ENCODE data around the gene RABGAP1L.
"Not testable (repeated sequence)": the region's sequence is repeated elsewhere in the genome, so short reads cannot be mapped to it uniquely, and the experiment has no call there.

Gene RABGAP1L

GRCh38 chr1:174204697-174205308 lies 45.5 kb downstream of the RABGAP1L start:
- no peak for DNase-seq

- DNase-seq, result no peak
These were observed 47.0 kb downstream of the RABGAP1L start for GRCh38 chr1:174206148-174206836.

GRCh38 chr1:174209347-174210187 lies 50.2 kb downstream of the RABGAP1L start:
- DNase-seq, result no peak

- DNase-seq, result no peak
These were observed 52.2 kb downstream of the RABGAP1L start for GRCh38 chr1:174211486-174211885.

GRCh38 chr1:174215766-174216165 lies 56.4 kb downstream of the RABGAP1L start:
- no peak for DNase-seq

GRCh38 chr1:174217248-174217647 lies 57.9 kb downstream of the RABGAP1L start:
- DNase-seq, result no peak

GRCh38 chr1:174217787-174218574 lies 58.7 kb downstream of the RABGAP1L start:
- peak; percentile 24 for DNase-seq

- DNase-seq, result no peak
These were observed 59.7 kb downstream of the RABGAP1L start for GRCh38 chr1:174218983-174219382.

GRCh38 chr1:174219606-174220370 lies 60.5 kb downstream of the RABGAP1L start:
- DNase-seq, result no peak

- DNase-seq, result no peak
These were observed 62.4 kb downstream of the RABGAP1L start for GRCh38 chr1:174221681-174222080.

- no peak for DNase-seq
These were observed 63.0 kb downstream of the RABGAP1L start for GRCh38 chr1:174222166-174222949.

- DNase-seq, result no peak
These were observed 65.3 kb downstream of the RABGAP1L start for GRCh38 chr1:174224641-174225040.

GRCh38 chr1:174225499-174226204 lies 66.3 kb downstream of the RABGAP1L start:
- DNase-seq, result no peak

GRCh38 chr1:174230399-174230798 lies 71.1 kb downstream of the RABGAP1L start:
- no peak for DNase-seq

GRCh38 chr1:174232761-174233160 lies 73.4 kb downstream of the RABGAP1L start:
- DNase-seq, result no peak

GRCh38 chr1:174238845-174239501 lies 79.7 kb downstream of the RABGAP1L start:
- DNase-seq, result not testable (repeated sequence)

GRCh38 chr1:174239541-174239940 lies 80.2 kb downstream of the RABGAP1L start:
- no peak for DNase-seq

GRCh38 chr1:174242856-174243255 lies 83.5 kb downstream of the RABGAP1L start:
- no peak for DNase-seq

GRCh38 chr1:174243451-174244000 lies 84.2 kb downstream of the RABGAP1L start:
- DNase-seq, result no peak

- no peak for DNase-seq
These were observed 84.7 kb downstream of the RABGAP1L start for GRCh38 chr1:174244017-174244416.

Data from NCI-H774 (cell line).